ENCODE data around the gene BID. TPM values are rescaled to one million over a fixed set of nuclear protein-coding genes. Genes with fewer than 3 reads are reported as not detected.
"Not testable (repeated sequence)": the region's sequence is repeated elsewhere in the genome, so short reads cannot be mapped to it uniquely, and the experiment has no call there.

BID gene
- polyA plus RNA-seq, 1 donor: 22.2 TPM

GRCh38 chr22:17700778-17701177 lies 73.5 kb downstream of the BID start:
- H3K27ac ChIP-seq (ENCODE audit: low read length): no peak overlapping the region
- H3K36me3 ChIP-seq (ENCODE audit: control insufficient read depth, insufficient read depth, low read length): peaks cover 34% of the 10 kb centered on the region
- WGBS (ENCODE audit: insufficient coverage, low lambda C conversion rate): no CpG with 5 or more reads among the region's 3 CpGs
- H3K4me3 ChIP-seq (ENCODE audit: low read length): no peak overlapping the region
- no peaks in the 10 kb centered on the region for H3K27me3 ChIP-seq (ENCODE audit: control insufficient read depth, insufficient read depth, low read length)
- no peaks in the 10 kb centered on the region for H3K9me3 ChIP-seq (ENCODE audit: control insufficient read depth, low read depth, low read length)
- no peak for DNase-seq
- H3K4me1 ChIP-seq (ENCODE audit: control insufficient read depth, insufficient read depth, low read length): no peaks in the 10 kb centered on the region

- H3K27ac ChIP-seq (ENCODE audit: low read length): no peak overlapping the region
- peaks cover 36% of the 10 kb centered on the region for H3K36me3 ChIP-seq (ENCODE audit: control insufficient read depth, insufficient read depth, low read length)
- no peaks in the 10 kb centered on the region for H3K4me1 ChIP-seq (ENCODE audit: control insufficient read depth, insufficient read depth, low read length)
- no peak for DNase-seq
- H3K4me3 ChIP-seq (ENCODE audit: low read length): no peak overlapping the region
- 100% methylated on average over 2 of the region's 7 CpGs for WGBS (ENCODE audit: insufficient coverage, low lambda C conversion rate)
- no peaks in the 10 kb centered on the region for H3K27me3 ChIP-seq (ENCODE audit: control insufficient read depth, insufficient read depth, low read length)
- no peaks in the 10 kb centered on the region for H3K9me3 ChIP-seq (ENCODE audit: control insufficient read depth, low read depth, low read length)
These were observed 74.5 kb downstream of the BID start for GRCh38 chr22:17699696-17700340.

- no peak for DNase-seq
- Histone ChIP-seq H3K4me3 (ENCODE audit: low read length) (no peak overlapping the region), H3K27ac (ENCODE audit: low read length) (no peak overlapping the region), H3K36me3 (ENCODE audit: control insufficient read depth, insufficient read depth, low read length) (peaks cover 36% of the 10 kb centered on the region), H3K4me1 (ENCODE audit: control insufficient read depth, insufficient read depth, low read length) (no peaks in the 10 kb centered on the region), H3K9me3 (ENCODE audit: control insufficient read depth, low read depth, low read length) (no peaks in the 10 kb centered on the region), H3K27me3 (ENCODE audit: control insufficient read depth, insufficient read depth, low read length) (no peaks in the 10 kb centered on the region)
These were observed 75.3 kb downstream of the BID start for GRCh38 chr22:17698948-17699347.

DNA sequence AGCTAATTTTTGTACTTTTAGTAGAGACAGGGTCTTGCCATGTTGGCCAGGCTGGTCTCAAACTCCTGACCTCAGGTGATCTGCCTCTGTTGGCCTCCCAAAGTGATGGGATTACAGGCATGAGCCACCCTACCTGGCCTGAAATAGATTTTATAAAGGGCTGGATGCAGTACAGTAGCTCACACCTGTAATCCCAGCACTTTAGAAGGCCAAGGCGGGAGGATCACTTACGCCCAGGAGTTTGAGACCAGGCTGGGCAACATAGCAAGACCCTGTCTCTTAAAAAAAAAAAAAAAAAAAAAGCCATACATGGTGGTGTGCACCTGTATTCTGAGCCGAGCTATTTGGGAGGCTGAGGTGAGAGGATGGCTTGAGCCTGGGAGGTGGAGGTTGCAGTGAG lies 76.0 kb downstream of the BID start:
- not testable (repeated sequence) for H3K4me3 ChIP-seq (ENCODE audit: low read length); H3K4me1 ChIP-seq (ENCODE audit: control insufficient read depth, insufficient read depth, low read length); H3K27me3 ChIP-seq (ENCODE audit: control insufficient read depth, insufficient read depth, low read length); H3K27ac ChIP-seq (ENCODE audit: low read length); DNase-seq; H3K9me3 ChIP-seq (ENCODE audit: control insufficient read depth, low read depth, low read length)
- H3K36me3 ChIP-seq (ENCODE audit: control insufficient read depth, insufficient read depth, low read length): peaks cover 32% of the 10 kb centered on the region
- WGBS (ENCODE audit: insufficient coverage, low lambda C conversion rate): 100% methylated on average over 1 of the region's 3 CpGs

- DNase-seq; H3K4me1 ChIP-seq (ENCODE audit: control insufficient read depth, insufficient read depth, low read length); H3K4me3 ChIP-seq (ENCODE audit: low read length); H3K9me3 ChIP-seq (ENCODE audit: control insufficient read depth, low read depth, low read length); H3K27me3 ChIP-seq (ENCODE audit: control insufficient read depth, insufficient read depth, low read length); H3K27ac ChIP-seq (ENCODE audit: low read length): not testable (repeated sequence)
- peaks cover 25% of the 10 kb centered on the region for H3K36me3 ChIP-seq (ENCODE audit: control insufficient read depth, insufficient read depth, low read length)
- 100% methylated on average over 1 of the region's 10 CpGs for WGBS (ENCODE audit: insufficient coverage, low lambda C conversion rate)
These were observed 77.1 kb downstream of the BID start for GRCh38 chr22:17697196-17697595.

DNA sequence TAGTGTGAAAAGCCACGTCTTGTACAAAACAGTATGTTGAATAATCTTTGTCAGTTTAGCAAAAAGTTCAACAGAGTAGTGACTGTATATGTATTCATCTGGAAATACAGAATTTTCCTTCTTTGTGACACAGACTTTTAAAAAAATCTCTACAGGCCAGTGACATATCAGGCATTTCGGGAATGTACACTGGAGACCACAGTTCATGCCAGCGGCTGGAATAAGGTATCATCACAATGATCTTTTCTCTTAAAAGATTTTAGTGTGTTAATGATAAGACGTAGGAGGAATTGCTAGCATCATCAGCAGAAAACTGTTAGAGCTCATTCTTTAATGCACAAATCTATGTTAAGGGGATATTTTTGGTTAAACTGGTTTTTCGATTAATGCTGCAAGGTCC lies 78.3 kb downstream of the BID start:
- Histone ChIP-seq H3K4me1 (ENCODE audit: control insufficient read depth, insufficient read depth, low read length) (no peaks in the 10 kb centered on the region), H3K36me3 (ENCODE audit: control insufficient read depth, insufficient read depth, low read length) (peaks cover 21% of the 10 kb centered on the region), H3K27me3 (ENCODE audit: control insufficient read depth, insufficient read depth, low read length) (no peaks in the 10 kb centered on the region), H3K27ac (ENCODE audit: low read length) (no peak overlapping the region), H3K4me3 (ENCODE audit: low read length) (no peak overlapping the region), H3K9me3 (ENCODE audit: control insufficient read depth, low read depth, low read length) (no peaks in the 10 kb centered on the region)
- WGBS (ENCODE audit: insufficient coverage, low lambda C conversion rate): 100% methylated on average over 2 of the region's 5 CpGs
- DNase-seq: no peak

- no peak overlapping the region for H3K27ac ChIP-seq (ENCODE audit: low read length)
- no peak overlapping the region for H3K4me3 ChIP-seq (ENCODE audit: low read length)
- WGBS (ENCODE audit: insufficient coverage, low lambda C conversion rate): no CpG with 5 or more reads among the region's 6 CpGs
These were observed 79.5 kb downstream of the BID start for GRCh38 chr22:17694752-17695151.

GRCh38 chr22:17694193-17694592 lies 80.1 kb downstream of the BID start:
- Histone ChIP-seq H3K27me3 (ENCODE audit: control insufficient read depth, insufficient read depth, low read length) (no peaks in the 10 kb centered on the region), H3K27ac (ENCODE audit: low read length) (no peak overlapping the region), H3K36me3 (ENCODE audit: control insufficient read depth, insufficient read depth, low read length) (peaks cover 25% of the 10 kb centered on the region), H3K4me1 (ENCODE audit: control insufficient read depth, insufficient read depth, low read length) (no peaks in the 10 kb centered on the region), H3K9me3 (ENCODE audit: control insufficient read depth, low read depth, low read length) (no peaks in the 10 kb centered on the region), H3K4me3 (ENCODE audit: low read length) (no peak overlapping the region)
- DNase-seq: no peak
- WGBS (ENCODE audit: insufficient coverage, low lambda C conversion rate): no CpG with 5 or more reads among the region's 2 CpGs

More at GRCh38 chr22:17694752-17695151, 79.5 kb downstream of the BID start:
- Histone ChIP-seq H3K9me3 (ENCODE audit: control insufficient read depth, low read depth, low read length) (no peaks in the 10 kb centered on the region), H3K27me3 (ENCODE audit: control insufficient read depth, insufficient read depth, low read length) (no peaks in the 10 kb centered on the region), H3K4me1 (ENCODE audit: control insufficient read depth, insufficient read depth, low read length) (no peaks in the 10 kb centered on the region), H3K36me3 (ENCODE audit: control insufficient read depth, insufficient read depth, low read length) (peaks cover 24% of the 10 kb centered on the region)
- no peak for DNase-seq

GRCh38 chr22:17692841-17693240 lies 81.4 kb downstream of the BID start:
- H3K36me3 ChIP-seq (ENCODE audit: control insufficient read depth, insufficient read depth, low read length): peaks cover 24% of the 10 kb centered on the region
- H3K4me3 ChIP-seq (ENCODE audit: low read length): no peak overlapping the region
- 100% methylated on average over 1 of the region's 4 CpGs for WGBS (ENCODE audit: insufficient coverage, low lambda C conversion rate)
- H3K27ac ChIP-seq (ENCODE audit: low read length): no peak overlapping the region
- H3K9me3 ChIP-seq (ENCODE audit: control insufficient read depth, low read depth, low read length): no peaks in the 10 kb centered on the region
- H3K4me1 ChIP-seq (ENCODE audit: control insufficient read depth, insufficient read depth, low read length): no peaks in the 10 kb centered on the region
- no peak for DNase-seq
- H3K27me3 ChIP-seq (ENCODE audit: control insufficient read depth, insufficient read depth, low read length): no peaks in the 10 kb centered on the region

DNA sequence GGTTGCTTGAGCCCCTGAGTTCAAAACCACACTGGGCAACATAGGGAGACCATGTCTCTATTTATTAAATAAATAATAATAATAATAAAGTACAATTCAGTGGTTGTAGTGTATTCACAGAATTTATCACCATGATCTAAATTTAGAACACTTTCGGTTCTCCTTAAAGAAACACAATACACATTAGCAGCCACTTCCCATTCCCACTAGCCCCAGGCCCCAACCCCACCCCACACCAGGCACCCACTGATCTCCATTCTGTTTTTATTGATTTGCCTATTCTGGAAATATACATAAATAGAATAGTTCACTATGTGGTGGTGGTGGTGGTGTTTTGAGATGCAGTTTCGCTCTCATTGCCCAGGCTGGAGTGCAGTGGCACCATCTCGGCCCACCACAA lies 90.0 kb downstream of the BID start:
- DNase-seq: no peak
- no peaks in the 10 kb centered on the region for H3K27me3 ChIP-seq (ENCODE audit: control insufficient read depth, insufficient read depth, low read length)
- H3K27ac ChIP-seq (ENCODE audit: low read length): no peak overlapping the region
- no peaks in the 10 kb centered on the region for H3K9me3 ChIP-seq (ENCODE audit: control insufficient read depth, low read depth, low read length)
- WGBS (ENCODE audit: insufficient coverage, low lambda C conversion rate): no CpG with 5 or more reads among the region's 3 CpGs
- H3K4me1 ChIP-seq (ENCODE audit: control insufficient read depth, insufficient read depth, low read length): no peaks in the 10 kb centered on the region
- peaks cover 27% of the 10 kb centered on the region for H3K36me3 ChIP-seq (ENCODE audit: control insufficient read depth, insufficient read depth, low read length)
- no peak overlapping the region for H3K4me3 ChIP-seq (ENCODE audit: low read length)

All from large intestine (tissue), 3 donors.